ENCODE results near the gene LRRC70. TPM values are rescaled to one million over a fixed set of nuclear protein-coding genes. Genes with fewer than 3 reads are reported as not detected.
"Not testable (repeated sequence)": the region's sequence is repeated elsewhere in the genome, so short reads cannot be mapped to it uniquely, and the experiment has no call there.

The LRRC70 gene
- total RNA-seq, 4 donors from 2014 or later: 8.0 to 15.3 (median 10.4) TPM

DNA sequence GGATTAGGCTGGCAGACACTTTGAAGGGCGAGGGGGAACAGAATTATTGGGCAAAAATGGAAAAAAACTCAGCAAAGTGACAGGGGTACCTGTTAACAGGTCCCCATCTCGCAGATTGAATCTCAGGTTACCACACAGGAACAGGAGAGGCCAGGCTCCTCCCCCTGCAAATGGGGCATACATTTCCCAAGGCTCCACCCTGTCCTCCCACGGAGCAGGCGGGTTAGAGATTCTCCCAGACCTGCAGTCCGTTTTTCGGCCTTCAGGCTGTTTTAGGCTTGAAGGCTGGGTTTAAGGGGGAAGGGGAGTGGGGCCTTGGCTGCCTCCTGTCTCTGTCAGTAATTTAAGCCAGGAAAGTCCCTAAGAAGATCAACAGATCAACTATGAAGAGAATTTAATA, 42.7 kb downstream of the LRRC70 start:
- 83 to 88% methylated on average over 6 of the region's 6 CpGs for WGBS, 2 donors
- DNase-seq: no peak
- no peak overlapping the region for H3K4me3 ChIP-seq (replicated peaks in 1 of 3)
- H3K4me1 ChIP-seq: no peaks in the 10 kb centered on the region
- no peak for TF ChIP-seq POLR2A (IDR thresholded peaks at IDR 0.05)
- TF ChIP-seq, protein P1, sequence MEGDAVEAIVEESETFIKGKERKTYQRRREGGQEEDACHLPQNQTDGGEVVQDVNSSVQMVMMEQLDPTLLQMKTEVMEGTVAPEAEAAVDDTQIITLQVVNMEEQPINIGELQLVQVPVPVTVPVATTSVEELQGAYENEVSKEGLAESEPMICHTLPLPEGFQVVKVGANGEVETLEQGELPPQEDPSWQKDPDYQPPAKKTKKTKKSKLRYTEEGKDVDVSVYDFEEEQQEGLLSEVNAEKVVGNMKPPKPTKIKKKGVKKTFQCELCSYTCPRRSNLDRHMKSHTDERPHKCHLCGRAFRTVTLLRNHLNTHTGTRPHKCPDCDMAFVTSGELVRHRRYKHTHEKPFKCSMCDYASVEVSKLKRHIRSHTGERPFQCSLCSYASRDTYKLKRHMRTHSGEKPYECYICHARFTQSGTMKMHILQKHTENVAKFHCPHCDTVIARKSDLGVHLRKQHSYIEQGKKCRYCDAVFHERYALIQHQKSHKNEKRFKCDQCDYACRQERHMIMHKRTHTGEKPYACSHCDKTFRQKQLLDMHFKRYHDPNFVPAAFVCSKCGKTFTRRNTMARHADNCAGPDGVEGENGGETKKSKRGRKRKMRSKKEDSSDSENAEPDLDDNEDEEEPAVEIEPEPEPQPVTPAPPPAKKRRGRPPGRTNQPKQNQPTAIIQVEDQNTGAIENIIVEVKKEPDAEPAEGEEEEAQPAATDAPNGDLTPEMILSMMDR (IDR thresholded peaks at IDR 0.05): no peak
- no peak overlapping the region for H3K27ac ChIP-seq
- intact Hi-C loops (cut with DNase I): no loop called here
- H3K27me3 ChIP-seq: no peaks in the 10 kb centered on the region
- H3K9me3 ChIP-seq: no peaks in the 10 kb centered on the region
- no peaks in the 10 kb centered on the region for H3K36me3 ChIP-seq

DNA sequence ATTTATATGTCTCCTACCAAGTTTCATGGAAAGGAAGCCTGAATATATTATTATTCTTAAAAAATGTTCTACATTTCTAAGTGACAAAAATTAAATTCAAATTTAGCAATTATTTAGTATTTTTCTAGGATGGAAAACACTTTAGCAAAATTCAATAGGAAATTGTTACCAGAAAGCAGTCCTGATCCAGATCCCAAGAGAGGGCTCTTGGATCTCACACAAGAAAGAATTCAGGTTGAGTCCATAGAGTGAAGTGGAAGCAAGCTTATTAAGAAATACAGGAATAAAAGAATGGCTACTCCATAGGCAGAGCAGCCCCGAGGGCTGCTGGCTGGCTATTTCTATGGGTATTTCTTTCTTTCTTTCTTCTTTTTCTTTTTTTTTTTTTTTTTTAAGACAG, 44.7 kb downstream of the LRRC70 start:
- H3K27ac ChIP-seq: no peak overlapping the region
- 88 to 98% methylated on average over 1 of the region's 1 CpG for WGBS, 2 donors
- H3K4me1 ChIP-seq: no peaks in the 10 kb centered on the region
- DNase-seq: no peak
- intact Hi-C loops (cut with DNase I): no loop called here
- no peak for TF ChIP-seq POLR2A (IDR thresholded peaks at IDR 0.05)
- TF ChIP-seq, protein P1 (IDR thresholded peaks at IDR 0.05): no peak
- no peaks in the 10 kb centered on the region for H3K9me3 ChIP-seq
- no peaks in the 10 kb centered on the region for H3K27me3 ChIP-seq
- H3K36me3 ChIP-seq: peaks cover 0 to 4% of the 10 kb centered on the region in 2 donors
- H3K4me3 ChIP-seq (replicated peaks in 1 of 3): no peak overlapping the region

DNA sequence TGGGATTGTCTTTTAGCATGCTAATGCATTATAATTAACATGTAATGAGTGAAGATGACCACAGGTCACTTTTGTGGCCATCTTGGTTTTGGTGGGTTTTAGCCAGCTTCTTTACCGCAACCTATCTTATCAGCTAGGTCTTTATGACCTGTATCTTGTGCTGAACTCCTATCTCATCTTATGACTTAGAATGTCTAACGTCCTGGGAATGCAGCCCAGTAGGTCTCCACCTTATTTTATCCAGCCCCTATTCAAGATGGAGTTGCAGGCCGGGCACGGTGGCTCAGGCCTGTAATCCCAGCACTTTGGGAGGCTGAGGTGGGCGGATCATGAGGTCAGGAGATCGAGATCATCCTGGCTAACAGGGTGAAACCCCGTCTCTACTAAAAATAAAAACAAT, 45.8 kb downstream of the LRRC70 start:
- H3K9me3 ChIP-seq; H3K27me3 ChIP-seq; H3K4me3 ChIP-seq (replicated peaks in 1 of 3); DNase-seq; intact Hi-C loops (cut with DNase I); H3K27ac ChIP-seq; H3K36me3 ChIP-seq; H3K4me1 ChIP-seq: not testable (repeated sequence)
- WGBS, 2 donors: 96 to 98% methylated on average over 7 of the region's 7 CpGs

DNA sequence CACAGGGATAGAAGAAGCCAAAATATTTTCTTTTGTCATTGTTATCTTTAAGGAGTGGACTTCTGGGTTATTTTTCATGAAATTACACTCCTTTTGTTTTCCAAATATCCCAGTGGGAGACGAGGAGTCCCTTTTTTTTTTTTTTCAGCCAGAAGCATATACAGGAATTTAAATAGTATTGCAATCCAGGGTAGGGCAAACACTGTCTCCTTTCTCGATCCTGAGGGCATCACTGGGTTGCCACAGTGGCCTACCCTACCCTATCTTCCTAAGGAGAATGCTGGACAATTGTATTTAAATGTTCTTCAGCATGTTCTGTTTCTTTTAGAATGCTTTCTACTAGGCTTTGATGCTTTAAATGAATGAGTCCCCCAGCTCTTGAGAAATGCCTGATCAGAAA, 47.9 kb downstream of the LRRC70 start:
- no peaks in the 10 kb centered on the region for H3K27me3 ChIP-seq
- H3K9me3 ChIP-seq: no peaks in the 10 kb centered on the region
- 79 to 90% methylated on average over 2 of the region's 2 CpGs for WGBS, 2 donors
- intact Hi-C loops (cut with DNase I): no loop called here
- DNase-seq: no peak
- no peak overlapping the region for H3K27ac ChIP-seq
- TF ChIP-seq, protein P1 (IDR thresholded peaks at IDR 0.05): no peak
- no peak for TF ChIP-seq POLR2A (IDR thresholded peaks at IDR 0.05)
- H3K4me3 ChIP-seq (replicated peaks in 1 of 3): no peak overlapping the region
- no peaks in the 10 kb centered on the region for H3K4me1 ChIP-seq
- H3K36me3 ChIP-seq: peaks cover 0 to 4% of the 10 kb centered on the region in 2 donors

DNA sequence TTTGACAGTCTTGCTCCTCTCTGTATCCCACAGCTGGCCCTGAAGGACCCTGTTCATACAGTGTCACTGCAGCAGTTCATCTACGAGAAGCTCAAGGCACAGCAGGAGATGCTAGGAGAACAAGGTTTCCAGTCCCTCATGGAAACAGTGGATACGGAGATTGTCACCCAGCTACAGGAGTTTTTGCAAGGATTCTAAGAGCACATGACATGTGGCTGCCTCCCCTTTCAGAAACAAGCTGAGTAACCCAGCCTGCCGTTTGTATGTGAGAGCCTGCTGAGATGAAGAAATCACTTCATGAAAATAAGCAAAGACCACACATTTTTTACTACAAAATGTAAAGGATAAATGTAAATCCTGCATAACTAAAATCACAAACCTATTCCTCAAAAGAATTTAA, 48.5 kb downstream of the LRRC70 start:
- Histone ChIP-seq H3K9me3 (no peaks in the 10 kb centered on the region), H3K36me3 (peaks cover 0 to 4% of the 10 kb centered on the region in 2 donors), H3K4me1 (no peaks in the 10 kb centered on the region), H3K27ac (no peak overlapping the region), H3K27me3 (no peaks in the 10 kb centered on the region), H3K4me3 (replicated peaks in 1 of 3) (no peak overlapping the region)
- TF ChIP-seq POLR2A (IDR thresholded peaks at IDR 0.05): no peak
- TF ChIP-seq, protein P1 (IDR thresholded peaks at IDR 0.05): no peak
- intact Hi-C loops (cut with DNase I): no loop called here
- DNase-seq: no peak
- WGBS, 2 donors: 83 to 90% methylated on average over 3 of the region's 3 CpGs

DNA sequence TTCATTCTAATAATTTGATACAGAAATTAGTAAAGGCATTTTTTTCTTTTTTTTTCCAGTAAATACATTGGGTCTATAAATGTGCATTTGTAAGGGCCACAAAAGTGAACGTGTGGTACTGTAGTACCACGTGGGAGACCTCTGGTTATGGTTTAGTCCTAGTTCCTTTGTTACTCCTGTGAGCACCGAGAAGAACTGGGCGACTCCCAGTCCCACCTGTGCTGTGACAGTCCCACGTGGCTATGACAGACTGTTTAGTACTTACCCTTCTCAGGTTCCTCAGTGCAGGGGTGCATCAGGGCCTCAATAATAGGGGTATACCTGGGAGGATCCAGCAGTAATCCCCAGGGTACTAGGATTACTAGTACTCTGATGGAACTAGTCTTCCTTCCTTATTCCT, 49.3 kb downstream of the LRRC70 start:
- H3K27me3 ChIP-seq: no peaks in the 10 kb centered on the region
- peaks cover 0 to 4% of the 10 kb centered on the region in 2 donors for H3K36me3 ChIP-seq
- intact Hi-C loops (cut with DNase I): no loop called here
- TF ChIP-seq POLR2A (IDR thresholded peaks at IDR 0.05): no peak
- TF ChIP-seq, protein P1 (IDR thresholded peaks at IDR 0.05): no peak
- H3K27ac ChIP-seq: no peak overlapping the region
- H3K4me3 ChIP-seq (replicated peaks in 1 of 3): no peak overlapping the region
- DNase-seq: no peak
- 91 to 92% methylated on average over 5 of the region's 5 CpGs for WGBS, 2 donors
- H3K9me3 ChIP-seq: no peaks in the 10 kb centered on the region
- no peaks in the 10 kb centered on the region for H3K4me1 ChIP-seq
